HepG2 (cell line): ENCODE results near the gene HAGH. TPM values are rescaled to one million over a fixed set of nuclear protein-coding genes. Genes with fewer than 3 reads are reported as not detected.

Experiments
- CENPBD1 ChIP-seq: sonication (generic); formaldehyde crosslinking; IDR thresholded peaks from 2 replicates; pipeline ENCODE4 v1.8.0; 2022; ENCODE audit warnings: missing genetic modification reagents, low read depth, mild to moderate bottlenecking, borderline replicate concordance
- DDIT3 ChIP-seq: sonication (generic); formaldehyde crosslinking; IDR thresholded peaks from 2 replicates; pipeline ENCODE4 v1.4.0; 2020; ENCODE audit warnings: mild to moderate bottlenecking, missing genetic modification reagents
- KMT2A ChIP-seq: sonication (generic); formaldehyde crosslinking; IDR thresholded peaks from 2 replicates; pipeline ENCODE4 v1.4.0; 2020; ENCODE audit warnings: missing genetic modification reagents
- MAF1 ChIP-seq: sonication (generic); formaldehyde crosslinking; IDR thresholded peaks from 2 replicates; pipeline ENCODE4 v1.5.0; 2020; ENCODE audit warnings: missing genetic modification reagents, borderline replicate concordance
- RARG ChIP-seq: sonication (generic); formaldehyde crosslinking; IDR thresholded peaks from 2 replicates; pipeline ENCODE4 v1.4.0; 2020; ENCODE audit warnings: low read depth, mild to moderate bottlenecking, missing genetic modification reagents
- XBP1 ChIP-seq: sonication (generic); formaldehyde crosslinking; IDR thresholded peaks from 2 replicates; pipeline ENCODE4 v1.5.0; 2020; ENCODE audit warnings: missing genetic modification reagents
- ZBTB40 ChIP-seq, 2 experiments: fragments of 450-650 bp in 1 of 2; sonication (generic) in 1 of 2; formaldehyde crosslinking in 1 of 2; IDR thresholded peaks; 2 replicates each; pipeline versions ENCODE4 v1.6.1 to v1.8.0; 2016 to 2022; ENCODE audit warnings: antibody characterized with exemption in 1 of 2, mild to moderate bottlenecking in 1 of 2, missing genetic modification reagents in 1 of 2
- ZKSCAN1 ChIP-seq: fragments of 150-350 bp; IDR thresholded peaks from 2 replicates; pipeline ENCODE4 v1.6.1; 2014; ENCODE audit warnings: low read length
- ZNF253 ChIP-seq: sonication (generic); formaldehyde crosslinking; IDR thresholded peaks from 2 replicates; pipeline ENCODE4 v1.8.0; 2022; ENCODE audit warnings: mild to moderate bottlenecking, missing genetic modification reagents, borderline replicate concordance
- ZNF275 ChIP-seq: sonication (generic); formaldehyde crosslinking; IDR thresholded peaks from 2 replicates; pipeline ENCODE4 v1.8.0; 2022; ENCODE audit warnings: missing genetic modification reagents, mild to moderate bottlenecking, inconsistent platforms, borderline replicate concordance
- ZNF354B ChIP-seq: sonication (generic); formaldehyde crosslinking; IDR thresholded peaks from 2 replicates; pipeline ENCODE4 v1.8.0; 2022; ENCODE audit warnings: mild to moderate bottlenecking, missing genetic modification reagents
- ZNF496 ChIP-seq: sonication (generic); formaldehyde crosslinking; IDR thresholded peaks from 2 replicates; pipeline ENCODE4 v1.8.1; 2023; ENCODE audit warnings: mild to moderate bottlenecking, moderate library complexity, missing genetic modification reagents; ENCODE audit not compliant: insufficient replicate concordance
- ZNF576 ChIP-seq: sonication (generic); formaldehyde crosslinking; IDR thresholded peaks from 2 replicates; pipeline ENCODE4 v1.4.0; 2020; ENCODE audit warnings: mild to moderate bottlenecking, missing genetic modification reagents
- ZNF747 ChIP-seq: sonication (generic); formaldehyde crosslinking; IDR thresholded peaks from 2 replicates; pipeline ENCODE4 v1.8.1; 2023; ENCODE audit warnings: missing genetic modification reagents, mild to moderate bottlenecking, borderline replicate concordance
- ZSCAN5A ChIP-seq: sonication (generic); formaldehyde crosslinking; IDR thresholded peaks from 2 replicates; pipeline ENCODE4 v1.8.0; 2022; ENCODE audit warnings: mild to moderate bottlenecking, missing genetic modification reagents, borderline replicate concordance
- polyA plus RNA-seq, 8 experiments: library from polyadenylated mRNA; depleted of rRNA in 3 of 8; stranded (reverse) in 7 of 8; unstranded in 1 of 8; fragments of >200 nt; fragmentation: Illumina TruSeq in 4 of 8; extraction: Trizol in 4 of 8; gene quantifications; 2 replicates each; pipeline versions ENCODE4 v1.2.1 to v1.2.3, GENCODE V29; 2011 to 2016; ENCODE audit warnings: low read depth in 4 of 8, missing spikeins in 1 of 8, mixed read lengths in 1 of 8; ENCODE audit not compliant: insufficient read depth in 1 of 8
- total RNA-seq, 5 experiments: library from RNA; depleted of rRNA; stranded (reverse); fragments of >200 nt; fragmentation: Illumina TruSeq; extraction: Trizol; gene quantifications; 2 replicates each; pipeline ENCODE4 v1.2.3, GENCODE V29; 2016; ENCODE audit warnings: low read depth in 1 of 5

HAGH gene
- total and polyA plus RNA-seq, 2 of the 13 experiments (the other 11 are each of a cell fraction or from before 2014, with no cell fraction given), result 70.4 to 95.4 TPM

GRCh38 chr16:1772908-1773702 is 53.5 kb downstream of the HAGH start, which contains the start of gene MRPS34 (continued):
- TF ChIP-seq ZBTB40 (IDR thresholded peaks at IDR 0.05) (peak; percentile 93), ZBTB40 (CRISPR knock-in tag; IDR thresholded peaks at IDR 0.05) (peak; percentile 44; the same call in 1 of the 2 replicates), ZNF275 (CRISPR knock-in tag) (peak; percentile 64), ZKSCAN1 (no peak), MAF1 (no peak; the same call in 1 of the 2 replicates), ZSCAN5A (CRISPR knock-in tag) (no peak), ZNF253 (peak; percentile 85; the same call in 1 of the 2 replicates), ZNF576 (CRISPR knock-in tag) (no peak), ZNF747 (peak; percentile 63), XBP1 (no peak), ZNF496 (no peak), CENPBD1 (CRISPR knock-in tag) (no peak), DDIT3 (CRISPR knock-in tag) (no peak), RARG (no peak), ZNF354B (CRISPR knock-in tag) (no peak), KMT2A (peak; percentile 96)
